Measurements from ENCODE around the gene IFITM2.
"Not testable (repeated sequence)": the region's sequence is repeated elsewhere in the genome, so short reads cannot be mapped to it uniquely, and the experiment has no call there.

IFITM2 gene

GRCh38 chr11:311013-311748 is 3.6 kb downstream of the IFITM2 start:
- not testable (repeated sequence) for DNase-seq

- DNase-seq = no peak
These were observed 4.6 kb downstream of the IFITM2 start for GRCh38 chr11:312092-312816.

GRCh38 chr11:313304-313786 is 5.7 kb downstream of the IFITM2 start:
- DNase-seq = no peak

- DNase-seq = no peak
These were observed 6.4 kb downstream of the IFITM2 start, which contains the start of gene IFITM1 for GRCh38 chr11:313787-314553. IFITM1 (plus strand) TSS chr11:314040; CDS start chr11:314171, 131 bp downstream.

GRCh38 chr11:314554-314875 is 6.9 kb downstream of the IFITM2 start:
- not testable (repeated sequence) for DNase-seq

- DNase-seq = no peak
These were observed 7.5 kb downstream of the IFITM2 start for GRCh38 chr11:315051-315481.

- no peak for DNase-seq
These were observed 7.9 kb downstream of the IFITM2 start for GRCh38 chr11:315516-315994.

- no peak for DNase-seq
These were observed 8.6 kb downstream of the IFITM2 start for GRCh38 chr11:316031-316701.

GRCh38 chr11:316891-317301 is 9.3 kb downstream of the IFITM2 start:
- no peak for DNase-seq

- not testable (repeated sequence) for DNase-seq
These were observed 10.2 kb downstream of the IFITM2 start for GRCh38 chr11:317668-318404.

- DNase-seq = not testable (repeated sequence)
These were observed 10.9 kb downstream of the IFITM2 start for GRCh38 chr11:318405-319120.

- not testable (repeated sequence) for DNase-seq
These were observed 11.7 kb downstream of the IFITM2 start for GRCh38 chr11:319121-319887.

- DNase-seq = not testable (repeated sequence)
These were observed 12.3 kb downstream of the IFITM2 start for GRCh38 chr11:319888-320273.

- DNase-seq = no peak
These were observed 16.5 kb downstream of the IFITM2 start for GRCh38 chr11:324156-324555.

- DNase-seq = not testable (repeated sequence)
These were observed 17.2 kb downstream of the IFITM2 start for GRCh38 chr11:324593-325517.

- no peak for DNase-seq
These were observed 18.4 kb downstream of the IFITM2 start for GRCh38 chr11:325796-326591.

GRCh38 chr11:326592-326841 is 18.9 kb downstream of the IFITM2 start:
- no peak for DNase-seq

GRCh38 chr11:326842-327580 is 19.4 kb downstream of the IFITM2 start:
- no peak for DNase-seq
